K562 (cell line): ENCODE measurements around the gene PODNL1. TPM values are rescaled to one million over a fixed set of nuclear protein-coding genes. Genes with fewer than 3 reads are reported as not detected.

ENCODE experiments used
- ATAC-seq: fragments of 200-7000 bp; cut with Tn5 transposase; 3 replicates; pipeline ENCODE4 v1.9.1; 2020; ENCODE audit warnings: moderate library complexity
- BruUV-seq: library from RNA; stranded (reverse); fragments of 400-500 nt; replicated peaks from 2 replicates; lab custom pipeline; 2021; lab: Mats Ljungman, UMichigan
- CTCF ChIA-PET: fragments of 300-600 bp; formaldehyde crosslinking; extraction: SDS; loops from one replicate; lab custom pipeline; 2021; ENCODE audit warnings: low intra/inter-chr PET ratio; lab: Yijun Ruan, JAX
- POLR2A ChIA-PET: fragments of 300-600, 350-650 bp; sonication (Branson Sonifier 250); formaldehyde crosslinking; extraction: SDS; loops from one replicate; lab custom pipeline; 2021; ENCODE audit warnings: antibody characterized with exemption, inconsistent platforms; lab: Yijun Ruan, JAX
- DNase-seq, 4 experiments: peaks; one replicate each; pipeline versions ENCODE4 v3.0.0 to v3.0.0-alpha.2; 2011 to 2018; ENCODE audit warnings: low spot score in 3 of 4, mixed read lengths in 3 of 4; ENCODE audit errors: extremely low read depth in 1 of 4
- FAIRE-seq: peaks from 2 replicates; lab custom pipeline; 2011; peaks lifted over from hg19 to GRCh38; lab: Jason Lieb, UNC
- H2AFZ ChIP-seq: 2 replicates; pipeline ENCODE4 v1.6.0; 2011; ENCODE audit warnings: low read depth, low read length, control low read depth, inconsistent platforms
- H3K27ac ChIP-seq: fragments of 200-600 bp; 3 replicates; pipeline ENCODE4 v1.8.0; 2011; ENCODE audit warnings: low read depth, mild to moderate bottlenecking, control low read depth, inconsistent platforms, low read length, moderate library complexity, mixed read lengths; ENCODE audit errors: extremely low read depth
- H3K27me3 ChIP-seq, 2 experiments: fragments of 300-600 bp in 1 of 2; 2 replicates in 1 of 2; 3 replicates in 1 of 2; pipeline versions ENCODE4 v1.6.0 to v1.8.0; 2011; ENCODE audit warnings: inconsistent platforms in 2 of 2, low read length in 2 of 2, mild to moderate bottlenecking in 1 of 2, mixed read lengths in 1 of 2, moderate library complexity in 1 of 2; ENCODE audit not compliant: control insufficient read depth in 2 of 2, insufficient read depth in 2 of 2
- H3K36me3 ChIP-seq: fragments of 300-600 bp; 3 replicates; pipeline ENCODE4 v1.8.0; 2011; ENCODE audit warnings: mild to moderate bottlenecking, low read length, inconsistent platforms; ENCODE audit not compliant: control insufficient read depth, insufficient read depth
- H3K4me1 ChIP-seq, 2 experiments: fragments of 200-600 bp in 1 of 2; replicated peaks in 1 of 2; 2 replicates in 1 of 2; 3 replicates in 1 of 2; pipeline versions ENCODE4 v1.5.1 to v1.8.0; 2011; ENCODE audit warnings: inconsistent platforms in 2 of 2, low read length in 2 of 2, mild to moderate bottlenecking in 1 of 2, mixed read lengths in 1 of 2, moderate library complexity in 1 of 2; ENCODE audit not compliant: control insufficient read depth in 2 of 2, insufficient read depth in 2 of 2
- H3K4me2 ChIP-seq: 2 replicates; pipeline ENCODE4 v1.6.1; 2011; ENCODE audit warnings: low read length, control low read depth, inconsistent platforms, mixed read lengths; ENCODE audit not compliant: insufficient read depth
- H3K4me3 ChIP-seq: fragments of 200-600 bp; sonication (generic), shearing (Covaris generic); 2 replicates; pipeline ENCODE4 v1.5.1; 2016; ENCODE audit warnings: control low read depth, inconsistent platforms
- H3K79me2 ChIP-seq: fragments of 200-600 bp; 3 replicates; pipeline ENCODE4 v1.8.0; 2011; ENCODE audit warnings: low read length, inconsistent platforms; ENCODE audit not compliant: control insufficient read depth, insufficient read depth
- H3K9ac ChIP-seq, 2 experiments: 2 replicates each; pipeline versions ENCODE4 v1.6.0 to v1.6.1; 2011; ENCODE audit warnings: low read depth in 2 of 2, low read length in 2 of 2, control low read depth in 1 of 2, inconsistent platforms in 1 of 2, mild to moderate bottlenecking in 1 of 2, mixed read lengths in 1 of 2; ENCODE audit not compliant: insufficient read depth in 1 of 2
- H3K9me1 ChIP-seq: one replicate; pipeline ENCODE4 v1.6.0; 2011; ENCODE audit warnings: inconsistent platforms, mild to moderate bottlenecking, low read length, moderate library complexity; ENCODE audit not compliant: control insufficient read depth, insufficient read depth
- H3K9me3 ChIP-seq: replicated peaks from 2 replicates; pipeline ENCODE4 v1.5.1; 2011; ENCODE audit warnings: low read depth, low read length, inconsistent platforms; ENCODE audit not compliant: control insufficient read depth, insufficient read depth
- H4K20me1 ChIP-seq: replicated peaks from 2 replicates; pipeline ENCODE4 v1.6.1; 2011; ENCODE audit warnings: low read length, inconsistent platforms, mixed read lengths; ENCODE audit not compliant: control insufficient read depth, insufficient read depth
- PHB ChIP-seq: fragments of 250-450 bp; sonication (Bioruptor Pico); IDR thresholded peaks from 2 replicates; pipeline ENCODE4 v1.5.0; 2021
- POLR2G ChIP-seq: fragments of 200-400 bp; formaldehyde crosslinking; IDR thresholded peaks from 2 replicates; pipeline ENCODE4 v1.6.1; 2017; ENCODE audit warnings: low read depth, mild to moderate bottlenecking, antibody characterized with exemption, low read length, moderate library complexity
- RBFOX2 ChIP-seq: fragments of 200-400 bp; formaldehyde crosslinking; IDR thresholded peaks from 2 replicates; pipeline ENCODE4 v1.6.1; 2017; ENCODE audit warnings: low read depth, mild to moderate bottlenecking, low read length, moderate library complexity
- REST ChIP-seq, 2 experiments: fragments of 450-650 bp; formaldehyde crosslinking in 1 of 2; IDR thresholded peaks; 2 replicates each; pipeline versions ENCODE4 v1.4.0 to v1.6.1; 2014 to 2020; ENCODE audit warnings: mild to moderate bottlenecking in 2 of 2, borderline replicate concordance in 1 of 2, low read depth in 1 of 2
- ZBTB33 ChIP-seq: sonication (generic); formaldehyde crosslinking; IDR thresholded peaks from 2 replicates; pipeline ENCODE4 v1.8.1; 2023; ENCODE audit warnings: mild to moderate bottlenecking, missing genetic modification reagents
- WGBS: fragments of 100-300 bp; shearing (Covaris generic); methylation state at CpG from one replicate; pipeline ENCODE4 v1.1.6; 2016; ENCODE audit warnings: low coverage, mixed read lengths; ENCODE audit not compliant: insufficient coverage; ENCODE audit errors: missing lambda C conversion rate; 5-methylcytosine and 5-hydroxymethylcytosine counted together
- in situ Hi-C: fragments of 300-500 bp; cut with MboI; formaldehyde crosslinking; loops from 4 replicates; pipeline ENCODE4 v1.15.0; 2018; ENCODE audit warnings: inconsistent platforms, mixed read lengths
- intact Hi-C: fragments of 100-400 bp; cut with micrococcal nuclease; formaldehyde crosslinking; loops from 2 replicates; pipeline ENCODE4 v1.14.2; 2022
- polyA plus RNA-seq, 8 experiments: library from polyadenylated mRNA; depleted of rRNA in 4 of 8; stranded (reverse) in 5 of 8; unstranded in 3 of 8; fragments of >200 nt; fragmentation: Nextera tagmentation in 2 of 8; fragmentation: Illumina TruSeq in 1 of 8; extraction: Ambion mirVana in 2 of 8; extraction: Trizol in 1 of 8; gene quantifications; 2 replicates each; pipeline versions ENCODE4 v1.2.1 to v1.2.3, GENCODE V29; 2011 to 2014; ENCODE audit warnings: inconsistent platforms in 1 of 8, missing spikeins in 1 of 8
- total RNA-seq, 7 experiments: library from RNA; depleted of rRNA in 6 of 7; stranded (reverse); fragments of >200 nt in 6 of 7; fragmentation: Illumina TruSeq in 2 of 7; extraction: Trizol in 2 of 7; gene quantifications; 2 replicates each; pipeline versions ENCODE4 v1.2.1 to v1.2.3, GENCODE V29; 2011 to 2021; ENCODE audit warnings: low replicate concordance in 1 of 7

The PODNL1 gene
- total and polyA plus RNA-seq, 9 of the 15 experiments (the other 6 are each of a cell fraction or from before 2014, with no cell fraction given), result 0.18 to 0.47 (median 0.23) TPM; not detected in 3

DNA sequence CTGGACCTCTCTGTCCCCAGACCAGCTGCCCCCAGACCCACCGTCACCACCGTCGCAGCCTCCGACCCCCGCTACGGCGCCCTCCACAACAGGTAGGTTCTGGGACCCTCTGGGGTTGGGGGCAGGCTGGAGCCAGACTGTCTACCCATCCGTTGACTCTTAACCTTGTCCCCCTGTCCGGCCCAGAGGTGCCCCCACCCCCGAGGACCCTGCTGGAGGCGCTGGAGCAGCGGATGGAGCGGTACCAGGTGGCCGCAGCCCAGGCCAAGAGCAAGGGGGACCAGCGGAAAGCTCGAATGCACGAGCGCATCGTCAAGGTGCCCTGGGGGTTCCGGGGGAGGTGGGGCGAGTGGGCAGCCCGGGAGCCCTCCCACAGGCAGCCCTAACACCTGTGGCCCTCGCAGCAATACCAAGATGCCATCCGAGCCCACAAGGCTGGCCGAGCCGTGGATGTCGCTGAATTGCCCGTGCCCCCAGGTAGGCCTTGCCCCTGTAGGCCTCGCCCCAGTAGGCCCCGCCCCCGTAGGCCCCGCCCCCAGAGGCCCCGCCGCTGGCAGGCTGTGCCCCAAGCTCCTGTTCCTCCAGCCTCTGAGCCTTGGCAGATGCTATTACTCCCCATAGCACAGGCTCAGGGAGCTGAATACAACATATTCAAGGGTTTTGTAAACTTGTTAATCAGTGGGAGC is 19.3 kb downstream of the PODNL1 start:
- Histone ChIP-seq H2AFZ (no peak overlapping the region), H3K27me3 (no peaks in the 10 kb centered on the region; a peak in 1 of 5 replicates), H3K4me2 (no peak overlapping the region), H4K20me1 (no peaks in the 10 kb centered on the region), H3K4me3 (no peak overlapping the region), H3K9me3 (peaks cover 6% of the 10 kb centered on the region), H3K36me3 (peaks cover 70% of the 10 kb centered on the region), H3K9ac (no peak overlapping the region), H3K79me2 (no peaks in the 10 kb centered on the region), H3K9me1 (peaks cover 3% of the 10 kb centered on the region), H3K4me1 (peaks cover 0 to 13% of the 10 kb centered on the region in 2 experiments; a peak in 1 of 5 replicates), H3K27ac (no peak overlapping the region)
- ATAC-seq, result no peak
- TF ChIP-seq PHB (CRISPR knock-in tag) (no peak), ZBTB33 (CRISPR knock-in tag) (0 out of 2 replicates have a peak, but pooled peaks have one; percentile 20), POLR2G (peak; percentile 54), REST (IDR thresholded peaks at IDR 0.05; ENCODE audit: borderline replicate concordance) (no peak), REST (CRISPR knock-in tag; IDR thresholded peaks at IDR 0.05; ENCODE audit: low read depth) (no peak), RBFOX2 (0 out of 2 replicates have a peak, but pooled peaks have one; percentile 9)
- peak in 1 of 4 experiments; percentile 31 for DNase-seq
- CTCF ChIA-PET, result no interaction called here
- WGBS, result 96% methylated on average over 19 of the region's 34 CpGs
- in situ Hi-C loops (no loop called here), intact Hi-C loops (no loop called here)
- no TSS peak for BruUV-seq
- no peak for FAIRE-seq
- POLR2A ChIA-PET, result interaction anchor here (1.6 kb wide), 1 partner anchor 17 kb away, joined by 9 read pairs; no protein-coding TSS in a partner anchor
